Measurements from ENCODE around the gene HIP1R.
"Not testable (repeated sequence)": the region's sequence is repeated elsewhere in the genome, so short reads cannot be mapped to it uniquely, and the experiment has no call there.

HIP1R gene, protein sequence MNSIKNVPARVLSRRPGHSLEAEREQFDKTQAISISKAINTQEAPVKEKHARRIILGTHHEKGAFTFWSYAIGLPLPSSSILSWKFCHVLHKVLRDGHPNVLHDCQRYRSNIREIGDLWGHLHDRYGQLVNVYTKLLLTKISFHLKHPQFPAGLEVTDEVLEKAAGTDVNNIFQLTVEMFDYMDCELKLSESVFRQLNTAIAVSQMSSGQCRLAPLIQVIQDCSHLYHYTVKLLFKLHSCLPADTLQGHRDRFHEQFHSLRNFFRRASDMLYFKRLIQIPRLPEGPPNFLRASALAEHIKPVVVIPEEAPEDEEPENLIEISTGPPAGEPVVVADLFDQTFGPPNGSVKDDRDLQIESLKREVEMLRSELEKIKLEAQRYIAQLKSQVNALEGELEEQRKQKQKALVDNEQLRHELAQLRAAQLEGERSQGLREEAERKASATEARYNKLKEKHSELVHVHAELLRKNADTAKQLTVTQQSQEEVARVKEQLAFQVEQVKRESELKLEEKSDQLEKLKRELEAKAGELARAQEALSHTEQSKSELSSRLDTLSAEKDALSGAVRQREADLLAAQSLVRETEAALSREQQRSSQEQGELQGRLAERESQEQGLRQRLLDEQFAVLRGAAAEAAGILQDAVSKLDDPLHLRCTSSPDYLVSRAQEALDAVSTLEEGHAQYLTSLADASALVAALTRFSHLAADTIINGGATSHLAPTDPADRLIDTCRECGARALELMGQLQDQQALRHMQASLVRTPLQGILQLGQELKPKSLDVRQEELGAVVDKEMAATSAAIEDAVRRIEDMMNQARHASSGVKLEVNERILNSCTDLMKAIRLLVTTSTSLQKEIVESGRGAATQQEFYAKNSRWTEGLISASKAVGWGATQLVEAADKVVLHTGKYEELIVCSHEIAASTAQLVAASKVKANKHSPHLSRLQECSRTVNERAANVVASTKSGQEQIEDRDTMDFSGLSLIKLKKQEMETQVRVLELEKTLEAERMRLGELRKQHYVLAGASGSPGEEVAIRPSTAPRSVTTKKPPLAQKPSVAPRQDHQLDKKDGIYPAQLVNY

DNA sequence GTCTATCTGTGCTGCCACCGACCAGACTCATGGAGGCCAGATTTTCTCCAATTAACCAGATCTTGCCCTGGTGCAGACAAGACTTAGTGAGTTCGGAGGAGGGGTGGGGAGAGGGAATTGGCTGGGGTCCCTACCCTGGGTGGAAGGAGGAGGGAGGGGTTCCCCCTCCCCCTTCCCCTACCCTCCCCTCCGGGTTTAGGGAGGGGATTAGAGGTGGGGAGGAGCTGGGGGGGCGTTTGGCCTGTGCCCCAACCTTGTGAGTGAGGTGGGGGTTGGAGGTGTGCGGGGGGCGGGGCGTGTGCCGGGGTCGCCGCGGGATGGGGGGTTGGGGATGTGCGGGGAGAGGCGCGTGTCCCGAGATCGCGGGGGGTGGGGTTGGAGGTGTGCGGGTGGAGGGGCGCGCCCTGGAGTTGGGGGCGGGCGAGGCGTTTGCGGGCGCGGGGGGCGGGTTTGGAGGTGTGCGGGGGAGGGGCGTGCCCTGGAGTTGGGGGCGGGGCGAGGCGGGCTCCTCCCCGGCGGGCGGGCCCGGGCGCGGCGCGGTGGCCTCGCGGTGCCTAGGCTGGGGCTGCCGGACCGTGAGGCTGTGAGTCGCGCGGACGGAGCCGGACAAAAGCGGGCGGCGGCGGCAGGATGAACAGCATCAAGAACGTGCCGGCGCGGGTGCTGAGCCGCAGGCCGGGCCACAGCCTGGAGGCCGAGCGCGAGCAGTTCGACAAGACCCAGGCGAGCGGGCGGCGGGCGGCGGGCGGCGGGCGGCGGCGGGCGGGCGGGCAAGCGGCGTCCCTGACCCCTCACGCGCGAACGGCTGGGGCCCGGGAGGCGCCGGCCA is at the start of gene HIP1R:
HIP1R (plus strand) TSS at position 537 of the 829 bp plus-strand sequence; CDS start at position 631, 94 bp downstream.
- DNase-seq: peak; percentile 62 to 64

DNA sequence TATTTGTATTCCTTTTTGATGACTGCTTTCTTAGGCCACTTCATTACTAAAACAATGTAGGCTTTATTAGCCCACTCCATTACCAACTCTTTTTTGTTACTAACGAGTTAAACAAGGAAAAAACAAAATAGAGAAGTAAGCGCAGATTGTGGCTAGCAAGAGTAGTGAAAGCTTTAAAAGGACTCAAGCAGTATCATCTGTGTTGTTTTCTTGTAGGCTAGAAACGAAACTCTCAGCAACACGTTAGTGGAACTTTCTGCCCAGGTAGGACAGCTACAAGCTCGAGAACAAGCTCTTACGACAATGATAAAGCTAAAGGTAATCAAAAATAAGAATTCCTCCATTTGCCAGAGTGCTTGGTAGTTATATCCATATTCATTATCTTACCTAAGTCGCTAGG is 49.8 kb upstream of the HIP1R start:
- DNase-seq: no peak

DNA sequence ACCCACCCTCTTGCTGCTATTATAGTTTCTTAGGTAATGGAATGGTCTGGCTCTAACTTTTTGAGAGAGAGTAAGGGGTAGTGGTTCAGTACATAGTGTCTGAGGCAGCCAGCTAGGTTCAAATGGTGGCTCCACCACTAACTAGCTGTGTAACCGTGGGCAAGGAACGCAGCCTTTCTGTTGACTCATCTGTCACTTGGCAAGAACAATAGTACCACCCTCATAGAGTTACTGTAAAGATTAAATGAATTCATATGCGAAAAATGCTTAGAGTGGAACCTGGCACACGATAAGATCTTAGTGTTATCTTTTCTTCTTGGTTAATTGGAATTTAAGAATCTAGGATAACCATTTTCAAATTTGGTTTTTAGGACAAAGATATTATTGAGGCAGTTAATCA is 46.9 kb upstream of the HIP1R start:
- DNase-seq: no peak

DNA sequence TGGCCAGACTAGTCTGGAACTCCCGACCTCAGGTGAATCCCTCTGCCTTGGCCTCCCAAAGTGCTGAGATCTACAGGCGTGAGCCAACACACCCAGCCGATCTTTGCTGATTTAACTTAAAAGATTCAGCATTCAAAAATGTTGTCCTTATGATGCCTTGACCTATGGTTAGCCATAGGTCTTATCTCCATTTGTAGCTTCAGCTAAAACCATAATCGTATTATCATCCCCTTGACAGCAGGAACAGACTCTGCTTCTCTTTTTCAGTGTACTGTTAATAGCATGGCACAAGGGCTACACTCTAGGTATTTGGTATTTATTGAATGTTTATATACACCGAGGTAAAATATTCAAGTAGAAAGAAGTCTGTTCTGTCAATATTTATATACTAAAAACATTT is 45.6 kb upstream of the HIP1R start:
- DNase-seq: no peak

DNA sequence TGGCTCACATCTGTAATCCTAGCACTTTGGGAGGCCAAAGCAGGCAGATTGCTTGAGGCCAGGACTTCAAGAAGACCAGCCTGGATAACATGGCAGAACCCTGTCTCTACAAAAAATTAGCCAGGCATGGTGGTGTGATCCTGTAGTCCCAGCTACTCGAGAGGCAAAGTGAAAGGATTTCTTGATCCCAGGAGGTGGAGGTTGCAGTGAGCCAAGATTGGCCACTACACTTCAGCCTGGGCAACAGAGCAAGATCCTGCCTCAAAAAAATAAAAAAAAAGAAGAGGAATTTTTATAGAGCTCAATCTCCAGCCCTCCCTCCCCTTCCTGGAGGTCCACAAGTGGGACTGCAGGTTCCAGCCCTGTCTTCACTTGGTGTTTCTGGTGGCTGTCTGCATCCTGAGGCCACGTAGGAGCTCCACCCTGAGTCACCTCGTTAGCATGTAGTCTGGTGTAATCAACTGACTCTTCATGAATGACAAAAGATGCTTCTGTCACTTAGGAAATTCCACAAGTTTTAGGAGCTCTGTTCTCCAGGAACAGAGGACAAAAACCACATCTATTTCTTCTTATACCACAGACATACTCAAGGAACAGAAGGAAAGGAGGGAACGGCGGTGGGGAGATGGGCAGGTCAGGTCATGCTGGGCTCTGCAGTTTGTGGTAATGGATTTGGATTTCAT is 44.7 kb upstream of the HIP1R start:
- no peak for DNase-seq

DNA sequence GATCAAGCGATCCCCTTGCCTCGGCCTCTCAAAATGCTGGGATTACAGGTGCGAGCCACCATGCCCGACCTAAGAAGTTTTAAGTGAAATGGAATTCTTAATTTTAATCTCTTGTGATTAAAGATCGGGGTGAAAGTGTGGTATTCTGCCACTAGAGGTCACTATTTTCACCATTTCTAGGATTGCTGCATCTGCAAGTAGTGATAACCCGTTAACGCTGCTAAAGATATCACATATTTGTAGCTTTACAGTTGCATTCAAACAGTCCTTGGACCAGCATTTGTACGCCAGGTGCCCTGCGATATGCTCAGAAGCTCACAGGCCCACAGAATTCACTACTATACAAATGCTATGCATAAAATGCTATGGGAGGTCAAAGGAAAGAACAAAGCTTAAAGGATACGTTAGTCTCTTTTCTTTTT is 41.6 kb upstream of the HIP1R start:
- DNase-seq: peak; percentile 5 to 12

DNA sequence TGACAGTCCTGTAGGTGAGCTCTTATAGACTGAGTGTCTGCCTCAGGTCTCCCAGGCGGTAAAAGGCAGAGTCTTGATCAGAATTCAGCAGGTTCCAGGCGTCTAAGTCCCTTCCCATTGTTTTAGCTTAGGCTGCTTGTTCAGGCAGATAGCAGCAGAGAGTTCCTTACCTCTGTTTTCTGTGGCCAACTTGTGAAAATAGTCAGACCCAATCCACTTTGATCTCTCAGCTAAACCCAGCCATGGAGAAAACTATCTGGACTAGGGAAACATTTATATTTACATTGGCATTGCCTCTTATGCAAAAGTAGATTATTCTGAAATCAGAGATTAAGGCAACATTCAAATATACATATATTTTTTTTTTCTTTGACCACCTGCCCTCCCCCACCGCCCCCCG is 39.5 kb upstream of the HIP1R start:
- no peak for DNase-seq

DNA sequence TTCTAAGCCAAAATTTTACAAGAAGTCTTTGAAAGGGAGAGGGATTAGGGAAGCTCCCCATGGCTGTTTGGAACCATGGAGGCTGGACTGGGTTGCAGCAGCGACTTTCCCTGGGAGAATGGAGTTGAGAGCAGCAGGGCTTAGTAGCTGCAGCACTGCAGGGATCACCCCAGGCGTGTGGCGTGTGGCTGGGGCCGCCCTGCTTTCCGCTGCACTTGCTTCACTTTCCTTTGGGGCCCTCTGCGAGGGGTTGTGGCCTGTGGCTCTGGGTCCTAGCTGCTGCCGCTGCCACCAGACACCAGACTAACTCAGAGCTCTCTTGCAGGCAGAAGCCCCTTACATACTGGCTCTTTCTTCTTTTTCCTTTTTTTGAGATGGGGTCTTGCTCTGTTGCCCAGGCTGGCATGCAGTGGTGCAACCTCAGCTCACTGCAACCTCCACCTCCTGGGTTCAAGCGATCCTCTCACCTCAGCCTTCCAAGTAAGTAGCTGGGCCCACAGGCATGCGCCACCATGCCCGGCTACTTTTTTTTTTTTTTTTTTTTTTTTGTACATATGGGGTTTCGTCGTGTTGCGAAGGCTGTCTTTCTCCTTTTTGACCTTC is 35.5 kb upstream of the HIP1R start:
- no peak for DNase-seq

DNA sequence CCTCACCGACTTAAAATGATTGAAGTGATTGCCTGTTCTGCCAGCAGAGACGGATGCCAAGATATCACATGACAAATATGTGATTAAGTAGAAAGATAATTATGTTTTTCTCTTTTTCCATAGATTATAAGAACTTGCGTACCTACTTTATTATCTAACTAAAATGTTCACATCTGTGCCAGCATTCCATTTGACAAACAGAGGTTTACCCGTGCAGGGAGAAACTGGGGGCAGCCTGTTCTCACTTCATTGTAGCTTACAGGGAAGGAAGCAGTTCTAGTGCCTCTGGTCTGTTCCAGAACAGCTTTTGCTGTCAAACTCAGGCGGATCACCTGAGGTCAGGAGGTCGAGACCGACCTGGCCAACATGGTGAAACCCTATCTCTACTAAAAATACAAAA is 31.3 kb upstream of the HIP1R start:
- DNase-seq: no peak

DNA sequence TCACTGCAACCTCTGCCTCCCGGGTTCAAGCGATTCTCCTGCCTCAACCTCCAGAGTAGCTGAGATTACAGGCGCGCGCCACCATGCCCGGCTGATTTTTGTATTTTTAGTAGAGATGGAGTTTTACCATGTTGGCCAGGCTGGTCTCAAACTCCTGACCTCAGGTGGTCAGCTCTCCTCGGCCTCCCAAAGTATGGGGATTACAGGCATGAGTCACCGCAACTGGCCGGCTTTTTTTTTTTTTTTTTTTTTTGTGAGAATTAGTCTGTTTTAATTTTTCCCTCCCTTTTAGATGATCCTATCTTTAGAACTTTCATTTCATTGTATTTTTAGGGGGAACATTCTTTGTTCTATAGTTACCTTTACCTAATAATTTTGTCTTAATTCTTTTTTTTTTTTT is 30.3 kb upstream of the HIP1R start:
- not testable (repeated sequence) for DNase-seq

DNA sequence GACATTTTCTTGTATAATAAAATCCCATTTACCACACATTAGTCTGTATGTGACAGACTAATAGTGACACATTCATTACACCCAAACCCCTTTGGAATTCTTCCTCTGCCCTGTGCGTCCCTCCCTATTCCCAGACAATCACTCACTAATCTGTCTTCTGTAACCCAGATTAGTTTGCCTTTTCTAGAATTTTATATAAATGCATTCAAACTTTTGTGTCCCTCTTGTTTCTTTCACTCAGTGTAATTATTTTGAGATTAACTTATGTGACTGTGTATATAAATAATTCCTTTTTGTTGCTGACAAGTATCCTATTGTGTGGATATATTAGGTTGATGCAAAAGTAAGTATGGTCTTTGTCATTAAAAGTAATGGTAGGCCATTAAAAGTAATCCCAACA is 27.6 kb upstream of the HIP1R start:
- no peak for DNase-seq

DNA sequence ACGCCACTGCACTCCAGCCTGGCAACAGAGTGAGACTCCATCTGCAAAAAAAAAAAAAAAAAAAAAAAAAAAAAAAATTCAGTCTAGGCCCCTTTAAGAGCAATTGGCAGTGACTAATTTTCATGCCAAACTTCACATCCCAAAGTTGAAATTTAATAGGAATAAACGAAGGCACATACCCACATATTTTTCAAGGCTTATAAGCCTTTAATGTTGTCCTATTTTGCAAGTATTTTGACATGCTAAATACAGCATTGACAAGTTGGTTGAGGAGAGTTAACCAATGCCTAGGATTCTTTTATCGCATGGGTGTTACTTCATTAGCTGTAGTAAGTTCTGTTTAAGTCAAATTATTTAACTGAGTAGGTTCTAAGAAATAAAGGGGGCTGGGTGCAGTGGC is 23.5 kb upstream of the HIP1R start:
- no peak for DNase-seq

DNA sequence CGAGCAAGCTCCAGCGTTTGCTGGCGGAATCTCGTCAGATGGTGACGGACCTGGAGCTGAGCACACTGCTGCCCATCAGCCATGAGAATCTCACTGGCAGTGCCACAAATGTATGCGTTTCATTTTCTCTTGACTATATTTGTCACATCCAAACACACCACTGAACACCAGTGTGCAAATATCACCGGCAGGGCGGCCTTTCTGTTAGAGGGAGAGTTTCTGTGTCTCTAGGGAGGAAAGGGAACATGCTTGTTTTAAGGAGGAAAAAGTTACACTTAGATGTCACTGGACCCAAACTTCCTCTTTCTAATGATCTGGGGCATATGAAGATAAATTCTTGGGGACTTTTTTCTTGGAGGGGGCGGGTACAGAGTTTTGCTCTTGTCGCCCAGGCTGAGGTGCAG is 21.9 kb upstream of the HIP1R start:
- no peak for DNase-seq

DNA sequence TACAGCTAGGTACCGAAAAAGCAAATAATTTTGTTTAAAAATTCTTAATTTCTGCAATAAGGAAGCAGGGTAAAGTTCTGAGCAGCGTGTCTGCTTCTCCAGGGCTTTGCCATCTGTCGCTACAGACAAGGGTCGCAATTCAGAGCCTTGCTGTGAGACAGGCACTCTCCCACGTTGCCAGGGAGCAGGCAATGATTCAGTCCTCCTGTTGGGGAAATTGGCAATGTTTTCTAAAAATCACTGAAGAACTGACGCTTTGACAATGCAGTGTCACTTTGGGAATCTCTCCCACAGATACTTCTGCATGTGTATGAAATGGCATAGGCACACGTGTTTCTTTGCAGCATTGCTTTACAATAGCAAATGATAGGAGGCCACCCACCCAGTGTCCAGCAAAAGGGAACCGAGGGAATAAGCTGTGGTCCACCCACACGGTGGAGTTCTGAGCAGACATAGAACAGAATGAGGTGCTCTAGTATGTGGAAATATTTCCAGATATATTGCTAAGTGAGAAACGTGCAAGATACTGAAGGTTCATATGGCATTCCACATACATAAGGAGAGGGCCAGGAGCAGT is 16.0 kb upstream of the HIP1R start:
- DNase-seq: no peak

DNA sequence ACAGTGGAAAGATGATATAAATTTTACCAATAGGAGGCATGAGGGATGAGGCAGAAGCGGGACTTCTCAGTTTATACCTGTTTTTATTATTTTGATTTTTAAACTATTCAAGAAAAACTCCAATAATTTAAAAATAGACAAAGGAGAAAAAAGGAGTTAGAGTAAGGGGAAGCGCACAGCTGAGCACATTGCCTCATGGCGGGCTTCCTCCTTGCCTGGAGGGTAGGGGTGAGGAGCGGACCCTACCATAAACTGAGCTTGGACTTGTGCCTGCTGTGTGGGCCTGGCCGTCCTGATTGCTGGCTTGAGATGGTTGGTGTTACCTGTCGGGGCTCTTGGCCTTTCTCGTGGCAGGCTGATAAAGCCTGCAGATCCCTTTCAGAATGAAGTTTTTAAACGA is 15.1 kb upstream of the HIP1R start:
- no peak for DNase-seq

DNA sequence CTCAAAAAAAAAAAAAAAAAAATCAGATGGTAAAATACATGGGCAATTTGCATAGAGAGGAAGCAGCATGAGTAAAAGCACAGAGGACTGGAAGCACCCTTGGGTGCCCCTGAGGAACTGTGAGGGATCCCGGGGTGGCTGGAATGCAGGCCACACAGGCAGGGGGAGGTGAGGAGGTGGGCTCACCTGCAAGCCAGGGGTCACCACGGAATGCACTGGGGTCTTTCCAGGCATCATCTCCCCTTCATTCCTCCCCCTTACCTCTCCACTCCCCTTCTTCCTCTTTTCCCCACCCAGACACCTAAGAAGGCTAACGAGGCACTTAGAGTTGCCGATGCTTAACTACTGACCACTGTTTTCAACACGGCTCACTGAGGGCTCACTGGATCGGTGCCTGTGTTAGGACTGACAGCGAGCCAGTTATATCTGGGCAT is 14.4 kb upstream of the HIP1R start:
- DNase-seq: no peak

DNA sequence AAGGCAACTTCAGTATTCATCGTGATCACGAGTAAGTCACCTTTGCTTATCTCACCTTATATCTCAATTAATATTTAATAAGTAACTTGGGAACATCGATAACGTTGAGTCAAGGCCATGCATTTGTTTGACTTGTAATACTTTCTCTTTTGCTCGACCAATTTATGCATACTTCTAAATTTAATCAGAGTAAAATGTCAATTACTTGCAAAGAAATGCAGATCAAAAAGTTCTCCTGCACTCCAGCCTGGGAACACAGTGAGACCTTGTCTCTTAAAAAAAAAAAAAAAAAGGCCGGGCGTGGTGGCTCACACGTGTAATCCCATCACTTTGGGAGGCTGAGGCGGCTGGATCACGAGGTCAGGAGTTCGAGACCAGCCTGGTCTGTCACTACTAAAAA is 11.8 kb upstream of the HIP1R start:
- no peak for DNase-seq

DNA sequence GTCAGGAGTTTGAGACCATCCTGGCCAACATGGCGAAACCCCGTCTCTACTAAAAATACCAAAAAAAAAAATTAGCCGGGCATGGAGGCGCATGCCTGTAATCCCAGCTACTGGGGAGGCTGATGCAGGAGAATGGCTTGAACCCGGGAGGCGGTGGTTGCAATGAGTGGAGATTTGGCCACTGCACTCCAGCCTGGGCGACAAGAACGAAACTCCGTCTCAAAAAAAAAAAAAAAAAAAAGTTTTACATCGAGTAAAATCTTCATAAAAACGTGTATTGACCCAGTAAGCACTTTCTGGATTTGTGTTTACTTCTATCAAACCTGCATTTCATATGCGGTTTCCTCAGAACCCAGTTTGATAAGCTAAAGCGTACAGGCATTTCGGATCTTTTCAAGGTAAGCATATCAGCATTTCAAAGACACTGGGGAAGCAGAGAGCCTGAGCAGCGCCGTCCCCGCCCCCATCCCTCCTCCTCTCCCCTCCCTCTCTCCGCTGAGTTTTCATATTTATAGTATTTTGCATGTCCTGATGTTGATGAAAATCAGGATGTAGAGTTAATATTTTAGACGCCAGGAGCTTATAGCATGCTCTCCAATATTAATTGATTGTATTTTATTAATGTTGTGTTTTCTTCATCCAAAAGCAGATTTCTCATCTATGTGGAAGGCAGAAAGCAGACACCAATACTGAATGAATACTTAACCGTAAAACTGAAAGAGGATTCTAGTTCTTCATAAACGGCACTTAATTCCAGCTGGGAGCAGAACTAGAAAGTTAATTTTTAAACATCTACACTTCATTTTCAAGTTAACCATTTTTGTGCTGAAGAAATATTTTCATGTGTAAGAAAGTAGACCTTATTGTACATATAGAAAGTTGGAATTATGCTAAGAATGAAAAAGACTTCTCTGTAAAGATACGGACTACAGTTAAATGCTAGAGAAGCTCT is 9.2 kb upstream of the HIP1R start:
- DNase-seq: no peak

DNA sequence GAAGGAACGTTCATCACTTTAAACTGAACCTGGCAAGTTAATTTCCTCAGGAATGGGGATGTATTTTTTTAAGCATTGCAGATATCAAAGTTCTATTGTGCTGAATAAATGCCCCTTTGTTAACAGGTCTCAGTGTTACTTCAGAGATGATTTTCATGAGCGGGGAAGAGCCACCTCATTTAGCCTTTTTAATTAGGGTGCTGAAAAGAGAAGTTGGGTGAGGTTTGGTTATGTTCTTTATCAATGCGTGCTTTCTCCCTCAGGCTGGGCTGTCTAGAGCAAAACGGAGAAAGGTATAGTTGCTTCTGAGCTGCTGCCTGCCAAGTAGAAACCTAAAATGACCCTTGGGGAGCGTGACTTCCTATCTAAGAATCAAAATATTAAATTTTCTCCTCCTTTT is 8.0 kb upstream of the HIP1R start:
- no peak for DNase-seq
